HFF-Myc (cell line): ENCODE results near the gene MROH2B.

ENCODE experiments used
- DNase-seq: peaks from one replicate; pipeline ENCODE4 v3.0.0-alpha.2; 2011; ENCODE audit warnings: low read depth; ENCODE audit errors: extremely low read depth
- H3K4me3 ChIP-seq: replicated peaks from 2 replicates; pipeline ENCODE4 v1.5.1; 2011; ENCODE audit warnings: low read depth, mild to moderate bottlenecking, control low read depth, low read length
- CTCF ChIP-seq: IDR thresholded peaks from 2 replicates; pipeline ENCODE4 v1.5.1; 2012; ENCODE audit warnings: mild to moderate bottlenecking, low read depth, low read length, control low read depth; ENCODE audit errors: missing control alignments

MROH2B gene

GRCh38 chr5:40981420-40981819 lies 89.7 kb downstream of the MROH2B start:
- no peak for TF ChIP-seq CTCF
- no peak for DNase-seq
- H3K4me3 ChIP-seq = no peak overlapping the region

GRCh38 chr5:40976836-40977235 lies 94.3 kb downstream of the MROH2B start:
- DNase-seq = no peak

GRCh38 chr5:40976041-40976440 lies 95.1 kb downstream of the MROH2B start:
- no peak for TF ChIP-seq CTCF
- no peak for DNase-seq
- no peak overlapping the region for H3K4me3 ChIP-seq

More at GRCh38 chr5:40976836-40977235, 94.3 kb downstream of the MROH2B start:
- no peak for TF ChIP-seq CTCF
- no peak overlapping the region for H3K4me3 ChIP-seq

GRCh38 chr5:40973364-40974004 lies 97.7 kb downstream of the MROH2B start:
- no peak for TF ChIP-seq CTCF

GRCh38 chr5:40972434-40972833 lies 98.7 kb downstream of the MROH2B start:
- no peak for TF ChIP-seq CTCF
- H3K4me3 ChIP-seq = no peak overlapping the region
- no peak for DNase-seq

More at GRCh38 chr5:40973364-40974004, 97.7 kb downstream of the MROH2B start:
- H3K4me3 ChIP-seq = no peak overlapping the region
- DNase-seq = no peak

- no peak for TF ChIP-seq CTCF
- no peak overlapping the region for H3K4me3 ChIP-seq
- no peak for DNase-seq
Measured at GRCh38 chr5:40962207-40962955, 108.8 kb downstream of the MROH2B start.
